ENCODE results near the gene ATP1A2.
"Not testable (repeated sequence)": the region's sequence is repeated elsewhere in the genome, so short reads cannot be mapped to it uniquely, and the experiment has no call there.

ATP1A2 gene

GRCh38 chr1:160124705-160125478, 9.3 kb downstream of the ATP1A2 start:
- peak; percentile 18 to 22 for DNase-seq (ENCODE audit: low read depth in 2 of 2)

GRCh38 chr1:160125746-160126145, 10.2 kb downstream of the ATP1A2 start:
- DNase-seq (ENCODE audit: low read depth in 2 of 2) = no peak

GRCh38 chr1:160126342-160126741, 10.8 kb downstream of the ATP1A2 start:
- DNase-seq (ENCODE audit: low read depth in 2 of 2) = not testable (repeated sequence)

GRCh38 chr1:160127381-160127780, 11.8 kb downstream of the ATP1A2 start:
- DNase-seq (ENCODE audit: low read depth in 2 of 2) = no peak

- DNase-seq (ENCODE audit: low read depth in 2 of 2) = no peak
Measured at GRCh38 chr1:160127865-160128523, 12.4 kb downstream of the ATP1A2 start.

- DNase-seq (ENCODE audit: low read depth in 2 of 2) = no peak
Measured at GRCh38 chr1:160128636-160129035, 13.1 kb downstream of the ATP1A2 start.

GRCh38 chr1:160129046-160129445, 13.5 kb downstream of the ATP1A2 start:
- no peak for DNase-seq (ENCODE audit: low read depth in 2 of 2)

GRCh38 chr1:160129558-160129957, 14.0 kb downstream of the ATP1A2 start:
- no peak for DNase-seq (ENCODE audit: low read depth in 2 of 2)

GRCh38 chr1:160129966-160130365, 14.4 kb downstream of the ATP1A2 start:
- no peak for DNase-seq (ENCODE audit: low read depth in 2 of 2)

- DNase-seq (ENCODE audit: low read depth in 2 of 2) = no peak
Measured at GRCh38 chr1:160130486-160130885, 14.9 kb downstream of the ATP1A2 start.

- DNase-seq (ENCODE audit: low read depth in 2 of 2) = no peak
Measured at GRCh38 chr1:160130939-160131338, 15.4 kb downstream of the ATP1A2 start.

- DNase-seq (ENCODE audit: low read depth in 2 of 2) = no peak
Measured at GRCh38 chr1:160131803-160132565, 16.4 kb downstream of the ATP1A2 start.

GRCh38 chr1:160133990-160134770, 18.6 kb downstream of the ATP1A2 start:
- no peak for DNase-seq (ENCODE audit: low read depth in 2 of 2)

- no peak for DNase-seq (ENCODE audit: low read depth in 2 of 2)
Measured at GRCh38 chr1:160134791-160135572, 19.4 kb downstream of the ATP1A2 start.

GRCh38 chr1:160136121-160136925, 20.8 kb downstream of the ATP1A2 start:
- no peak for DNase-seq (ENCODE audit: low read depth in 2 of 2)

GRCh38 chr1:160136926-160137200, 21.3 kb downstream of the ATP1A2 start:
- no peak for DNase-seq (ENCODE audit: low read depth in 2 of 2)

- DNase-seq (ENCODE audit: low read depth in 2 of 2) = no peak
Measured at GRCh38 chr1:160137216-160137862, 21.8 kb downstream of the ATP1A2 start.

- no peak for DNase-seq (ENCODE audit: low read depth in 2 of 2)
Measured at GRCh38 chr1:160139840-160140239, 24.3 kb downstream of the ATP1A2 start.

- DNase-seq (ENCODE audit: low read depth in 2 of 2) = no peak
Measured at GRCh38 chr1:160143695-160144094, 28.1 kb downstream of the ATP1A2 start.

GRCh38 chr1:160144921-160145320, 29.4 kb downstream of the ATP1A2 start:
- no peak for DNase-seq (ENCODE audit: low read depth in 2 of 2)

Measured in fibroblast of skin of left quadriceps (primary cell).